GM18507 (cell line): Measurements from ENCODE around the gene FBP2.

ENCODE experiments used
- DNase-seq: peaks from one replicate; pipeline ENCODE4 v3.0.0; 2011; ENCODE audit warnings: low read depth; ENCODE audit not compliant: insufficient read length; ENCODE audit errors: extremely low spot score
- FAIRE-seq: peaks from 2 replicates; lab custom pipeline; 2011; peaks lifted over from hg19 to GRCh38; lab: Jason Lieb, UNC

Gene FBP2

DNA sequence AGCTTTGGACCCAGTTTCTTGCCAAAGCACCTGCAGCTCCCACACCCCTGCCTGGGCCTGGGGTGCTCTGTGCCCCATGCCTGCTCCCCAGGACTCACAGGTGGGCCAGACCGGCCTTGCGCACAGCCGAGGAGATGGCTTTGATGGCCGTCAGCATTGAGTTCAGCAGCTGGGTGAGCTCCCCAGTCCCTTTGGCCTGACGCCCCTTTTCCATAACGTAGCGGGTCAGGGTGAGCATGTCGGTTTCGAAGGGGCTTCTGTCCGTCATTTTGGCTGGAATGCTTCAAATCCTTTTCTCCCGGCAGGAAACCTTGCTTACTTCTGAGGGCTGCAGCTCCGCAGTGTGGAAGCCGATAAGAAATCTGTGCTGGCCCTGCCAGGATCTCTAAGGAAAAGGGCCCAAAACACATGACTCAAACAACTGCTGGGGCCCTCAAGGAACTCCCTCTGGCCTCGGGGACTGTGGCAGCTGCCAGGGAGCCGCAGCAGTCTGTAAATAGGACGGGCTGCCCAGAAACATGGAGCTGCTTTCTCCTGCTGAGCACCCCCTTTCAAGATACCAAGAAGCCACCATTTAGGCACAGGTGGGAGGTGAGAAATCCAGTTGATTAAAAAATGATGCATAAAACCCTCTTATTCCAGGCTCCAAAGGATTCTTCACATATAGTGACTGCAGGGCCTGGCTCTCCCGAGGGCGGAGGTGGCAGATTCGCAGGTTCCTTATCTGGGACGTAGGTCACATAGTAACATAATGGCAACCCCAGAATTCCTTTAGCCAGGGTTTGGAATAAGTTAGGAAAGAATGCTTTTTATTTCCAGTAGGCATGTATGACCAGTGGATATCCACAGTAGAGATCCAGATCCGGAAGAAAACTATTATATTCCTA is at the start of gene FBP2:
TSS of gene FBP2 (minus strand) at position 366 of the 887 bp plus-strand sequence. CDS start at position 268, 98 bp downstream.
- no peak for FAIRE-seq

DNA sequence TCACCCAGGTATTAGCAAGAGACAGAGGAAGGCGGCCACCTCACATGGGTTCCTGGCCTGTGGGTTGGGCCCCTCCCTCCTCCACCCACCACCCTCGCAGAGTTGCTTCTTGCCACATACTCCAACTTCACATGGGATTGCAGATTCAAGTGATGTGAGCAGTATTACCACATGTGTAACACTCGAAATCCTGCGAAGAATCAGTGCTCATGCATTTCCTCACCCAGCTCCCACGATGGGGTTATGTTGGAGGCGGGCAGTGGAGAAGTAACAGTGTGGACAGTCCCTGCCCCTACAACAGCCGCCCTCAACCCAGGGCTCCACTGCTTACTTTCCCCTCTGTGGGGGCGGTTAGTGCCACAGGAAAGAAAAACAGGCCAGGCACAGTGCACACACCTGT is 49.6 kb upstream of the FBP2 start:
- DNase-seq (no peak), FAIRE-seq (no peak)

More for the DNA sequence above, at the start of gene FBP2:
- no peak for DNase-seq

DNA sequence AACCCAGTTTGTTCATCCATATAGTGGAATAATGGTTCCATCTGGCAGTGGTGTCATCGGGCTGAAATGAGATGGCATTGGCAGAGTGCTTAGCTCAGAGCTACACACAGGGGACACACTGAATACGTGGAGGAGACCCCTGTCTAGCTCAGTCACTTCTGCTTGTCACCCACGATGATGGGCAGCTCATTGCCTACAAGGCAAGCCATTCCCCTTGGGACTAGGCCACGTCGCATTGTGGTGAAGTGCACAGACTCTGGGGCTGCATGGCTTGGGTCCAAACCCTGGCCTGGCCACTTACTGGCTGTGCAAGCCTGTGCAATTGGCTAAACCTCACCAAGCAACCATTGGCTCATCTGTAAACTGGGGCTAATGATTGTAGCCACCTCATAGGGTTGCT is 48.9 kb upstream of the FBP2 start:
- no peak for DNase-seq
- no peak for FAIRE-seq

DNA sequence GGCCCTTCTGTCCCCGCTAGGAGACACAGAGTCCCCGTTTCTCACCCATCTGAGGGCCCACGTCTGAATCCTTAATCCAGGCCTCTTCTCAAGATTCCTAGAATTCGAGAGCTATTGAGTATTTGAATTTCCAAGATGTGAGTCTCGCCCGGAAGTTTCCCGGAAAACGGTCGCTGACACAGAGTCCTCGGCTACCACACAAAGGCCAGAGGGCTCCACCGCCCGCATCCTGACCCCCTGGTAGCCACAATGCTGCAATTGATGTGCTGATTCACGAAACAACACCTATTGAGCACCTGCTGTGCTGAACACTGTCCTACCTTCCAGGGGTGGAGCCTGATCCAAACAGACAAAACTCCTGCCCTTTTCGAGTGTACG is 46.4 kb upstream of the FBP2 start:
- FAIRE-seq: peak; percentile 53

DNA sequence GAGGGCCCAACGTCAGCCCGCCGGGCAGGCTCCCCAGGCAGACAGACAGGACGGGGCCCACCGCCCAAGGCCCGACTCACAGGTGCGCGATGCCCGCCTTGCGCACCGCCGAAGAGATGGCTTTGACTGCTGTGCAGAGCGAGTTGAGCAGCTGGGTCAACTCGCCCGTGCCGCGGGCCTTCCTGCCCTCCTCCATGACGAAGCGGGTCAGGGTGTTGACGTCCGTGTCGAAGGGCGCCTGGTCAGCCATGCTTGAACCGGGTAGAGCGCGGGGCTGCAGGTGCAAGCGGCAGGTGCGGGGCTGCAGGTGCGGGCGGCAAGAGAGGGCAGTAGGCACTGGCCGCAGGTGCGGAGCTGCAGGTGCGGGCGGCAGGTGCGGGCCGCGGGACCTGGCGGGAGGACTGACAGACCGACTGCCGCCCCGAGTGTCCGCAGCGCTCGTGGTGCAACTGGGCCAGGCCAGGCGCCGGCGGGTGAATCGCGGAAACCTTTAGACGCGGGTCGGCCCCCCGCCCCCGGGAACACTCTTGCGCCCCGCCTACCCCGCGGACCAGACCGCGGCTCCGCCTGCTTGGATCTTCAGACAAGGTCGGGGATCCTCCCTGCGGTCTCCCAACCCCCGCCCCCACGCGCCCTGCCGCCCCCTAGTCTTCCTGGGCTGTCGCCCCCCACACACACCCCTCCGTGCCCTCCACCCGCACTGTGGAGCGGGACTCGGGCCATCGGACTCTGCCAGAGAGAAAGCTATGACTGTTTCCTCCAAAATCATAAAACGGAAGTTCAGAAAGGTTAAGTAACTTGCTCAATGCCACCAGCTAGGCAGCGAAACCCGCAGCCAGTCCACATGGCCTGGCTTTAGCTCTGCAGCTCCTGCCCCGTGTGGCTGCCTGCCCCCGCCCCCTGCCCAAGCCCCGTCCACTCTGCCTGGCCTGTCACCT is 45.7 kb upstream of the FBP2 start, which contains the start of gene FBP1:
TSS of gene FBP1 (minus strand) at position 458 of the 938 bp plus-strand sequence. CDS start at position 250, 208 bp downstream.
- DNase-seq (no peak), FAIRE-seq (peak; percentile 50)

More for the DNA sequence above, 46.4 kb upstream of the FBP2 start:
- no peak for DNase-seq

DNA sequence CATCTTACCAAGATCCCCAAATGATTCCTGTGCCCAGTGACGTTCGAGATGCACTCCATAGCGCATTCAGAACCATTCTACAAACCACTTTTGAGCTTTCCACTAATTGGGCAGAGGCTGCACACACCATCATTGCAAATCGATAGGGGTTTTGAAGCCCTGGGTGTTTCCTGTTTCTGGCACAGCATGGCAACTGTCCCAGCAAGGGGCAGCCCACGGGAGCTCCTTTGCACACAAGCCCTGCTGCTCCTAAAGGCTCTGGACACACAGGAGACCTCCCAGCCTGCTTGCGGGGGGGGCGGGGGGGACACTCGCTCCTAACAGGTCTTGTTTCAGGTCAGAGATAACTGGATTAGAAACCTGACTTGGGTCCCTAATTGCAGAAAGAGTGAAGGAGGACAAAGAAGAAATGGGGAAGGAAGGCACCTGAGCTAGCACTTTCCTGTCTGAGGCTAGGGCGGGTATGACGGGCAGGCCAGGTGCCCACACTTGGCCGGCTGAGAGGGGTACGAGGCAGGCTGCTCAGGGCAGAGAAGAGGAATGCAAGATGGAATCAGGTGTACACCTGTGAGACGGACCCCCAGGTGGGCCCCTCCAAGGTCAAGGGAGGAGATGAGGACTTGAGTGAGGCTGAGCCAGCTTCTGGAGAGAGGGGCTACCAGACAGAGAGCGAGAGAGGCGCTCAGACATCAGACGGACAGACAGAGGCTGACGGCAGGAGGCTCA is 44.9 kb upstream of the FBP2 start:
- no peak for FAIRE-seq
- DNase-seq: no peak

DNA sequence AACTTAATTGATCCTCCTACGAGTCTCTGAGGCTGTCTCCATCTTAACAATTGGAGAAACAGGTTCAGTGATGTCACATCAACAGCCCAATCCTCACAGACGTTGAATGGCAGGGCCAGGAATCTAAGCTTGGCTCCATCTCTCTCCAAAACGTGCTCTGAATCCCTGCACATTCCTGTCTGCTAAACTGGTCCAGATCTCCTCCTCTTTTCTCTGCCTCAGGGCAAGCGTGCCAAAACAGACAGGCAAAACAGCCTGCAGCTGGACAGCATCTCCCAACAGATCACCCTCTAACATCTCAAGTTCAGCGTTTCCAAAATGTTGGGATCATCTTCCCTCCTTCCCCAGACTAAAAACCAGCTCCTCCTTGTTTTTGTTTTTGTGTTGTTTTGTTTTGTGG is 39.1 kb upstream of the FBP2 start:
- FAIRE-seq: no peak

DNA sequence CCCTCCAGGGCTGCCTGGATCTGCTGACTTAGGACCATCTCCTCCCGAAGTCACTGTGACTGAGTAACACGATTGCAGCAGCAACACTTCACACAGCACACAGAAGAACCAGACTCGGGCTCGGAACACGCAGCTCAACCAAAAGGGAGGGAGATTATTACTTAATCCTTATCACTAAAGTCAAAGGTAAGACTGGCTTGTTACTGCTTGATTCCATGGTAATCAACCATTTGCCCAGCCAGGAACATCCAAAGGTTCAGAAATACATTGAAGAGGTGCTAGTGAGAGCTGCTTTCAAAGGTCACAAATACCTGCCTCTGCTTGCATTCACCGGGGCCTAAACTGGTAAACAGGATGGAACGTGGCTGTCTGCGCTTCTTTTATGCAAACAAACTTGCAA is 38.0 kb upstream of the FBP2 start:
- FAIRE-seq (no peak), DNase-seq (no peak)

More for the DNA sequence above, 39.1 kb upstream of the FBP2 start:
- DNase-seq: no peak

DNA sequence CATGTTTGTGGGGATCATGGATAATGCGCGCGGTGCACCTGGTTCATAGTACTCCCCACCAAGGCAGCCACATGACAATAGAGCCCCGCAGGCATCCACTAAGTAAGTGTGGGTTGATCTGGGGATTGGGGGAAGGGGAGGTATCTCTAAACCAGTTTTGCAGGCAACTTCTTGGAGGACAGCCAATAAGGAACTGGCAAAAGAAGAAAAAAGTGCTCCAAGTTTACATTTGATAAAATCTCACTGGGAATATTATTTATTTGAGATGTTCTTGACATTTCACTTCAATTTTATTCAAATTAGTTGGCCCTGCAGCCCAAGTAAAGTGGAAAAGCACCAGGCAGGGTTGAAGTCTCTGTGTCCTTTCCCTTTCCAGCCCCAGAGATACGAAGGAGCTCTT is 37.2 kb upstream of the FBP2 start:
- FAIRE-seq (no peak), DNase-seq (no peak)

DNA sequence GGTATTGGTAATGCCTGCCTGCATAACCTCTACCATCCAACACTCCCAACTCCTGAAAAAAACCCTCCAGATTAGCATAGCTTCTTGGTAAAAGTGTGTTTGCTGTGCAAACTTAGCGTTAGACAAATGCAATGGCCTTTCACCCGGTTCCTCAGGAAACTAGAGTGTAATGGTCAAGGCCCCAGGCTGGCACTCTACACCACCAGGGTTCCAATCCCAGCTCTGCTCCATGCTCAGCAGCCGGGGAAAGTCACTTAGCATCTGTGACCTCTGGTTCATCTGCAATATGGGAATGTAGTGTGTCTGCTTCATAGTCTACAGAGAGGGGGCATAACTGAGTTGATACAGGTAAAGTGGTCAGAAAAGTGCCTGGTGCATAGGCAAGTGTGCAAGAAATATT is 36.7 kb upstream of the FBP2 start:
- DNase-seq: no peak
- FAIRE-seq: no peak

DNA sequence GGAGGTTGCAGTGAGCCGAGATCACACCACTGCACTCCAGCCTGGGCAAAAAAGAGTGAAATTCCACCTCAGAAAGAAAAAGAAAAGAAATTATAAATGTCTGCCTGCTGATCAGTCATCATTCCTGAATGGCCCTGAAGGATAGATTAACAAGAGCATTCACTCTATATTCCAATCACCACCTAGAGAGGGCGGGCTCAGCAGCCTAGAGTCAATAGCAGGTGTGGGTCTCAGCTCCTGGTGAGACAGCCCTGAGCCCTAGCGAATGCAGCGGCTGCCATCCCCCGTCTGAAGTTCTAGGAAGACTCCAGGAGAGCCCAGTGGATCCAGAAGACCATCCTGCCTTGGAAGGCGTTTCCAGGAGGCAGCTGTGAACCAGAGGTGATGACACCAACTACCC is 33.7 kb upstream of the FBP2 start:
- FAIRE-seq (no peak), DNase-seq (no peak)

DNA sequence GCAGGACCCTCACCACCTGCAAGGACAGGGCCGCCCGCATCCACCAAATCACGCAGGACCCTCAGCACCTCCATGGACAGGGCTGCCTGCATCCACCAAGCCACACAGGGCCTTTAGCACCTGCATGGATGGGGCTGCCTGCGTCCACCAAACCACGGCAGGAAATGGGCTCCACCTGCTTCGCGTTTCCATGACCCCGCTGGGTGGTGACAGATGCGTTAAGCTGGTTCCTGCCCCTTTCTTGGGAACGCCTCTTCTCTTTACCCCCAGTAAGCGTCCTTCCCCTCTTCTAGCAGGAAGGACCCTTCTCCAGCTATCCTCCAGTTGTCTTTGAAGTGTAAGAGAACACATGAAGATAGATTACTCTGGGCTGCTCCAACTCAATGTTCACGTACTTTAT is 32.2 kb upstream of the FBP2 start:
- DNase-seq: no peak
- FAIRE-seq: no peak

DNA sequence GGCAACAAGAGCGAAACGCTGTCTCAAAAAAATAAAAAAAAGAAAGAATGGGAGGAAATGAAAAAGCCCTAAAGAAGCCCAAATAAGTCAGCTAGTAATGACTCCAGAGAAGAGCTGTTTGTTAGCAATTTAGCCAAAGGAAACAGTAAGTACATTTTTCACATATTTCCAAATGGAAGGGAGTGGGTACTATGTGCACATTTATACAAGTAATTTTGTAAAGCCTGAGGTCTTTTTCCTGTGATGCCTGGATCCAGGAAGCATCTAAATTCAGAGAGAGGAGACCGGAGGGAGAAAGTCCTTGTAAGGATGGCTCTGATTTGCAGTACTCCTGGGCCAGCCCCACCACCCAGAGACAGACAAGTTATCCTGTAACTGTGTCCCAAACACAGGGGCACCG is 31.0 kb upstream of the FBP2 start:
- FAIRE-seq (no peak), DNase-seq (no peak)

DNA sequence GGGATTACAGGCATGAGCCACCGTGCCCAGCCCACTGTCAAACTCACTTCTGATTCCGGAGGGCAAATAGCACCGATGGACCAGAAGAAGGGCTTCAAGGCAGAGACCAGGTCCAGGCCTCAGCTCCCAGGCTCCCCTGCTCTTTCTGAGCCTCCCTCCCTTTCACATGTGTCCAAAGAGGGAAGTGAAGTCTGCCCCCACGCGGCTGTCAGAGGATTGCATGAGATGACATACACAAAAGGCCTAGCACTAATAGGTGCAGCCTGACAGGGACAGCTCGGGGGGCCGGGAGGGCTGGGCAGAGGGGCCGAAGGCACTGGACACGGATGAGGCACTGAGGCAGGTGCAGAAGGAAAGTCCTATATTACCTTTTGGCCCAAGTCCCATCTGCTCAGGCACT is 29.6 kb upstream of the FBP2 start:
- FAIRE-seq (peak; percentile 24), DNase-seq (no peak)

DNA sequence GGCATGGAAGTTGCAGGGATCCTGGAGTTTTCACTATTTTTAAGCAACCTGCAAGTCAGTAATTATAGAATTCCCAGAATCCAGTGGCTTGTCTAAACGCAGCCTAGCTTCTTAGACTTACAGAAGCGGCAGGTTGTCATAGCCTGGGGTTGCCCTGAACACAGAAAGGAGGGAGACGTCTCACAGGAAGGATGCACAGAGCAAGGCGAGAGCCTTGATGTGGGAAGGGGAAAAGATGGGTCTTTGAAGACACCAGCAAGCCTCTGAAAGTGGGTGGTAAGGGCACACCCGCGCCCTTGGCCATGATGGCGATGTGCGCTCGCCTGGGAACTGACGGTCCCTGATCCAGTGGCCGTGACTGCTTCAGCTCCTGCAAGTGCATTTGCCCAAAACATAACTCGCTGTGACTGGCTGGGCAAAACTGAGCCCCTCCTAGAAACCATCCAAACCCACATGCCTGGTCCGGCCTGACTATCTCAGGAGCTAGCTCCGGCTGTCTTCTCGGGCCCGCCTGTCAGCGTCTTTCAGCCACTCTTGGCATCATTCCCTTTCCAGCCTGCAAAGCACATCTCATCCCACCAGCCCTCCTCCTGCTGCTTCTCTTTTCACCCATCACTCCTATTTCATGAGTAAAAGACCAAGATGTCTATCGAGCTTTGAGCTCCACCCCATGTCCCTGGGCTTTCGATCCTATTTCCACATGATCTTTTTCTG is 28.6 kb upstream of the FBP2 start:
- FAIRE-seq (no peak), DNase-seq (no peak)

DNA sequence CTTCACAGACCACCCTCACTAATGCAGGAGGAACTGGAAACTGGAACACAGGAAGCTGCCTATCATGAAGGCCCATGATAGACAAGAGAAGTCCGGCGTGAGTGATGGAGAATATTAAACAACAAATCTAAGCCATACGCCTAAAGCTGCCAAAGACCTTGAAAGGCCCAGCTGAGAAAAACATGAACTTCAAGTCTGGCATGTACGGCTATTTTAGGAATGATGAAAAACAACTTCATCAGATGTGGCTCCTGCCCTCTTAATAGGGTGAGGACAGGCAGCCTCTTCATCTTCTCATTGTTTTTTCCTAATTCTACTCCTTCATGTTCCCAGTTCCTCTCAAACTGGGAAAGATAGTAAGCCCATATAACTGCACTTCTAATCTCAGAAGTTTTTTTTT is 25.4 kb upstream of the FBP2 start:
- DNase-seq (no peak), FAIRE-seq (no peak)

DNA sequence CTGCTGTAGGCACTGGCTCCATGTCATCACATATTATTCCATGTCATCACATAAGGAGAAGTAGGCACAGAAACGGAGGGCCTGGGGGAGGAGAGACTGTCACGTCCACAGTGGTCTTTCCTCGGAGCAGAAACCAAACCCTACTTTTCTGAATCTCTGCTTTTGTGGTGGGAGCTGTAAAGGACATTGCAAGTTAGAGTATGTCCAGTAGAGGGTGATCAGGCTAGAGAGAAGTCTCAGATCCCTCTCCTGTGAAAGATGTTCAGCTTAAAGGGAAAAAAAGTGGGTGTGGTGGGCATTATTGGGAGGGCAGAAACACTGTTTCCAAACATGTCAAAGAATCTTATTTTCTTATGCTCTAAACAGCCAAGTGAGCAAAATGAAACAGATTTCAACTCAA is 19.4 kb upstream of the FBP2 start:
- FAIRE-seq (no peak), DNase-seq (no peak)

DNA sequence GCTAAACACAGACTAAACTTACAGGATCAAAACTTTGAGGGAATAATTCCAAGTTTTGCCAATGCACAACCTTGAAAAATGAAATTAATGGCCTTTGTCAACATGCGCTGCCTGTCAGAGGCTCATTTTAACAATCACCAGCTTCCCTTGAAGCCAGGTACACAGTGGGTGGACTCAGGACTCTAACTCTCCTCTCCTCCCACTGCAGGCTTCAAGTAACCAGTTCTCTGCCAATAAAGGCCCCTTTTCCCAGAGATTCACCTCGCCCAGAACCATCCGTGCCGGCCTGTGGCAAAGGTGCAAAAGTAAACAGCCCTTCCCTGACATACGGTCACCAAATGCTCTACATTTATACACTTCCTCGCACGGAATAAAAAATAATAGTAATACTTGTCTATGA is 18.4 kb upstream of the FBP2 start:
- FAIRE-seq: no peak
- no peak for DNase-seq

DNA sequence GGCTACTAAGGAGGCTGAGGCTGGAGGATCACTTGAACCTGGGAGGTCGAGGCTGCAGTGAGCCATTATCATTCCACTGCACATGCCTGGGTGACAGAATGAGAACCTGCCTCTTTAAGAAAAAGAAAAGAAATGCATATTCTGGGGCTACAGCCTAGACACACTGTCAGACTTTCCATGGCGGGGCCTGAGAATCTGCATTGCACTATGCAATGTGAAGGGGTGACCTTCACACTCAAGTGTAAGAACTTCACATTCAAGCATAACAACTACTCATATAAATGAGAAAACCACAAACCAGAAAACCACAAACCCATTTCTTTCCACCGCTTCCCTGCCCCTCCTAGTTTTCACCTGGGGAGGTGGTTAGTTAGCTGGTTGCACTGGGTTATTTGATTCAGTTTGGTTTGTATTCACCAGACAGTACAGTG is 18.0 kb upstream of the FBP2 start:
- DNase-seq (no peak), FAIRE-seq (no peak)
